HL-60 (cell line): ENCODE data around the gene UTP4.

Experiments
- DNase-seq, 2 experiments: peaks; one replicate each; pipeline ENCODE4 v3.0.0-alpha.2; 2010 to 2020; ENCODE audit warnings: low read depth in 1 of 2, low spot score in 1 of 2
- H3K27ac ChIP-seq: fragments of 250-450 bp; sonication (Bioruptor Pico); replicated peaks from 2 replicates; pipeline ENCODE4 v1.5.1; 2020; ENCODE audit warnings: mild to moderate bottlenecking, moderate library complexity
- H3K27me3 ChIP-seq: fragments of 250-450 bp; sonication (Bioruptor Pico); 2 replicates; pipeline ENCODE4 v1.5.1; 2021; ENCODE audit warnings: mild to moderate bottlenecking, moderate library complexity; ENCODE audit not compliant: insufficient read depth, poor library complexity, severe bottlenecking
- H3K4me3 ChIP-seq: replicated peaks from 2 replicates; pipeline ENCODE4 v1.5.1; 2011; ENCODE audit warnings: mild to moderate bottlenecking, control low read depth, low read length; ENCODE audit not compliant: insufficient read depth
- CTCF ChIP-seq: IDR thresholded peaks from one replicate; pipeline ENCODE4 v1.5.1; 2011; ENCODE audit warnings: low read length, control low read depth, inconsistent platforms; ENCODE audit not compliant: insufficient read depth
- GABPA ChIP-seq: IDR thresholded peaks from 2 replicates; pipeline ENCODE4 v1.6.1; 2012; ENCODE audit warnings: low read depth
- POLR2AphosphoS5 ChIP-seq: IDR thresholded peaks from 2 replicates; pipeline ENCODE4 v1.6.1; 2012; ENCODE audit warnings: low read depth
- SPI1 ChIP-seq: IDR thresholded peaks from 2 replicates; pipeline ENCODE4 v1.6.1; 2012; ENCODE audit warnings: low read depth, mild to moderate bottlenecking, borderline replicate concordance
- TF ChIP-seq, protein P1 (sequence below): IDR thresholded peaks from 2 replicates; pipeline ENCODE4 v1.6.1; 2012; ENCODE audit warnings: low read depth; ENCODE audit not compliant: insufficient replicate concordance

UTP4 gene

DNA sequence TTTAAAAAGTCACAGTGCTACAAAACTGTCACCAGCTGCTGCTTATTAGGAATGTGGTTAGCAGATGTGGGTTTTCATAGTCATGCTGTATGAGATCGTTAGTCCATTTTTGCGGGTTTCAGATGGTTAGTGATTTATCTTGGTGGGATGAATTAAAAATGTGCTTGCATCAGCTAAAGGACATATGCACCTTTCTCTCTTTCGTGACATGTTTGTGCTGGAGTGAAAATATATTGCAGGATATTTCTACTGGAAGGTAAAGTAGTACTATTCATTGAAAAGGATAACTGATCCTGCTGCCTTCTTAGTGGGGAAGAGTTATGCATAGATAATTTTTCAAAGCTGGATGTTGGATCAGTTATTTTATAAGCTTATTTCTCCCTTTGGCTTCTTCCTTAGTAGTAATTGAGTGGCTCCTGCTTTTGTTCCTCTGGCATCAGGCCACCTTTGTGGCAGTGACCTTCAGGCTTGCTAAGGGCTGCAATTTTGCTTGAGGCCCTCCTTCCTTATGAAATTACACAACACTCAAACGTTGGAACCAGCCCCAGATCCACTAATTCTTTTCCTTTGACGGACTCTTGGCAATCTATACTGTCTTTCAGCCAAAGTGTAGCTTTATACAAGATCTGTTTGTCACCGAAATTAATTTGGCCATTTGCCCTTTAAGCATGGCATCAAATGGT, 47.0 kb downstream of the UTP4 start:
- DNase-seq: peak; percentile 18 to 38
- H3K27ac ChIP-seq: no peak overlapping the region

GRCh38 chr16:69180011-69180338, 47.5 kb downstream of the UTP4 start:
- Histone ChIP-seq H3K27me3 (no peaks in the 10 kb centered on the region), H3K27ac (no peak overlapping the region), H3K4me3 (no peak overlapping the region)
- TF ChIP-seq CTCF: no peak
- no peak for TF ChIP-seq GABPA
- TF ChIP-seq POLR2AphosphoS5: no peak
- TF ChIP-seq, protein P1, sequence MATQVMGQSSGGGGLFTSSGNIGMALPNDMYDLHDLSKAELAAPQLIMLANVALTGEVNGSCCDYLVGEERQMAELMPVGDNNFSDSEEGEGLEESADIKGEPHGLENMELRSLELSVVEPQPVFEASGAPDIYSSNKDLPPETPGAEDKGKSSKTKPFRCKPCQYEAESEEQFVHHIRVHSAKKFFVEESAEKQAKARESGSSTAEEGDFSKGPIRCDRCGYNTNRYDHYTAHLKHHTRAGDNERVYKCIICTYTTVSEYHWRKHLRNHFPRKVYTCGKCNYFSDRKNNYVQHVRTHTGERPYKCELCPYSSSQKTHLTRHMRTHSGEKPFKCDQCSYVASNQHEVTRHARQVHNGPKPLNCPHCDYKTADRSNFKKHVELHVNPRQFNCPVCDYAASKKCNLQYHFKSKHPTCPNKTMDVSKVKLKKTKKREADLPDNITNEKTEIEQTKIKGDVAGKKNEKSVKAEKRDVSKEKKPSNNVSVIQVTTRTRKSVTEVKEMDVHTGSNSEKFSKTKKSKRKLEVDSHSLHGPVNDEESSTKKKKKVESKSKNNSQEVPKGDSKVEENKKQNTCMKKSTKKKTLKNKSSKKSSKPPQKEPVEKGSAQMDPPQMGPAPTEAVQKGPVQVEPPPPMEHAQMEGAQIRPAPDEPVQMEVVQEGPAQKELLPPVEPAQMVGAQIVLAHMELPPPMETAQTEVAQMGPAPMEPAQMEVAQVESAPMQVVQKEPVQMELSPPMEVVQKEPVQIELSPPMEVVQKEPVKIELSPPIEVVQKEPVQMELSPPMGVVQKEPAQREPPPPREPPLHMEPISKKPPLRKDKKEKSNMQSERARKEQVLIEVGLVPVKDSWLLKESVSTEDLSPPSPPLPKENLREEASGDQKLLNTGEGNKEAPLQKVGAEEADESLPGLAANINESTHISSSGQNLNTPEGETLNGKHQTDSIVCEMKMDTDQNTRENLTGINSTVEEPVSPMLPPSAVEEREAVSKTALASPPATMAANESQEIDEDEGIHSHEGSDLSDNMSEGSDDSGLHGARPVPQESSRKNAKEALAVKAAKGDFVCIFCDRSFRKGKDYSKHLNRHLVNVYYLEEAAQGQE: no peak
- TF ChIP-seq SPI1: no peak
- DNase-seq: no peak

More for the DNA sequence above, 47.0 kb downstream of the UTP4 start:
- Histone ChIP-seq H3K4me3 (no peak overlapping the region), H3K27me3 (no peaks in the 10 kb centered on the region)
- TF ChIP-seq POLR2AphosphoS5: no peak

- Histone ChIP-seq H3K4me3 (no peak overlapping the region), H3K27me3 (no peaks in the 10 kb centered on the region), H3K27ac (no peak overlapping the region)
- no peak for DNase-seq
- TF ChIP-seq GABPA (no peak), CTCF (no peak), SPI1 (no peak), POLR2AphosphoS5 (no peak)
- TF ChIP-seq, protein P1: no peak
Measured at GRCh38 chr16:69182730-69183416, 50.4 kb downstream of the UTP4 start.

- peak; percentile 70 to 90 for DNase-seq
- Histone ChIP-seq H3K27ac (peak within 1 kb of the TSS; percentile 44), H3K27me3 (peaks cover 18% of the 10 kb centered on the region), H3K4me3 (peak within 1 kb of the TSS; percentile 52)
- TF ChIP-seq CTCF (no peak), SPI1 (peak; percentile 5; the same call in 1 of the 2 replicates), POLR2AphosphoS5 (peak; percentile 38), GABPA (no peak; the same call in 1 of the 2 replicates)
Measured at GRCh38 chr16:69186642-69187445, 54.4 kb downstream of the UTP4 start, which contains the start of gene SNTB2. TSS of gene SNTB2 (plus strand) at chr16:69187164. CDS start at chr16:69187167, 3 bp downstream.
